ENCODE data around the gene DOK5.

GRCh38 chr20:54554006-54554405 lies 78.6 kb downstream of the DOK5 start:
- TF ChIP-seq CTCF (IDR thresholded peaks at IDR 0.05) (no peak), ZFX (IDR thresholded peaks at IDR 0.05; ENCODE audit: borderline replicate concordance) (no peak)

Data from 22Rv1 (cell line).